H9 (cell line): ENCODE data around the gene NGB. TPM values are rescaled to one million over a fixed set of nuclear protein-coding genes. Genes with fewer than 3 reads are reported as not detected.

Source experiments
- DNase-seq: peaks from one replicate; pipeline ENCODE4 v3.0.0-alpha.2; 2017
- H2AFZ ChIP-seq: one replicate; pipeline ENCODE4 v1.6.1; 2013; ENCODE audit warnings: mild to moderate bottlenecking, low read length, control low read depth, moderate library complexity
- H2AK5ac ChIP-seq: 2 replicates; pipeline ENCODE4 v1.6.1; 2013; ENCODE audit warnings: low read length, control low read depth, mixed read lengths; ENCODE audit not compliant: insufficient read length
- H2BK120ac ChIP-seq: one replicate; pipeline ENCODE4 v1.6.1; 2013; ENCODE audit warnings: low read depth, mild to moderate bottlenecking, low read length, control low read depth, inconsistent platforms; ENCODE audit not compliant: poor library complexity, severe bottlenecking
- H2BK12ac ChIP-seq: 2 replicates; pipeline ENCODE4 v1.6.1; 2013; ENCODE audit warnings: low read length, control low read depth, mixed read lengths, low read depth; ENCODE audit not compliant: insufficient read length
- H2BK15ac ChIP-seq: 2 replicates; pipeline ENCODE4 v1.6.1; 2013; ENCODE audit warnings: low read depth, low read length, control low read depth
- H2BK20ac ChIP-seq: one replicate; pipeline ENCODE4 v1.6.1; 2013; ENCODE audit warnings: low read depth, mild to moderate bottlenecking, low read length, control low read depth, inconsistent platforms; ENCODE audit not compliant: poor library complexity, severe bottlenecking
- H2BK5ac ChIP-seq: 2 replicates; pipeline ENCODE4 v1.6.1; 2013; ENCODE audit warnings: low read length, control low read depth, mixed read lengths; ENCODE audit not compliant: insufficient read length
- H3K14ac ChIP-seq: 2 replicates; pipeline ENCODE4 v1.6.1; 2013; ENCODE audit warnings: low read length, control low read depth; ENCODE audit not compliant: insufficient read depth
- H3K18ac ChIP-seq: 2 replicates; pipeline ENCODE4 v1.6.1; 2013; ENCODE audit warnings: low read depth, mild to moderate bottlenecking, mixed read lengths, low read length, control low read depth; ENCODE audit not compliant: insufficient read length
- H3K23ac ChIP-seq: 2 replicates; pipeline ENCODE4 v1.6.1; 2013; ENCODE audit warnings: low read length, control low read depth, mixed read lengths, low read depth; ENCODE audit not compliant: insufficient read length
- H3K23me2 ChIP-seq: 2 replicates; pipeline ENCODE4 v1.6.1; 2013; ENCODE audit warnings: low read depth, mild to moderate bottlenecking, mixed read lengths, low read length, control low read depth; ENCODE audit not compliant: insufficient read length, poor library complexity, severe bottlenecking
- H3K27ac ChIP-seq: 2 replicates; pipeline ENCODE4 v1.5.1; 2013; ENCODE audit warnings: low read length, control low read depth, mixed read lengths, low read depth; ENCODE audit not compliant: insufficient read length
- H3K27me3 ChIP-seq: 2 replicates; pipeline ENCODE4 v1.6.1; 2013; ENCODE audit warnings: low read length, control low read depth, inconsistent platforms; ENCODE audit not compliant: insufficient read depth
- H3K4ac ChIP-seq: 2 replicates; pipeline ENCODE4 v1.6.1; 2013; ENCODE audit warnings: low read depth, mild to moderate bottlenecking, control low read depth, inconsistent platforms, low read length, moderate library complexity
- H3K4me1 ChIP-seq: 2 replicates; pipeline ENCODE4 v1.6.1; 2013; ENCODE audit warnings: low read length, control low read depth, inconsistent platforms; ENCODE audit not compliant: insufficient read depth
- H3K4me2 ChIP-seq: 2 replicates; pipeline ENCODE4 v1.6.1; 2013; ENCODE audit warnings: low read length, control low read depth, mixed read lengths; ENCODE audit not compliant: insufficient read length, insufficient read depth
- H3K56ac ChIP-seq: 2 replicates; pipeline ENCODE4 v1.6.1; 2013; ENCODE audit warnings: low read depth, mild to moderate bottlenecking, mixed read lengths, low read length, control low read depth; ENCODE audit not compliant: insufficient read length
- H3K79me1 ChIP-seq: 2 replicates; pipeline ENCODE4 v1.6.1; 2013; ENCODE audit warnings: low read depth, mild to moderate bottlenecking, moderate library complexity, low read length, control low read depth, inconsistent platforms; ENCODE audit not compliant: insufficient read depth, poor library complexity, severe bottlenecking
- H3K79me2 ChIP-seq: 2 replicates; pipeline ENCODE4 v1.6.1; 2013; ENCODE audit warnings: low read length, control low read depth, inconsistent platforms; ENCODE audit not compliant: insufficient read depth
- H3K9ac ChIP-seq: 2 replicates; pipeline ENCODE4 v1.6.1; 2013; ENCODE audit warnings: low read length, control low read depth, mixed read lengths; ENCODE audit not compliant: insufficient read length; ENCODE audit errors: extremely low read depth
- H3K9me3 ChIP-seq: one replicate; pipeline ENCODE4 v1.6.1; 2013; ENCODE audit warnings: low read depth, low read length, inconsistent platforms; ENCODE audit not compliant: control insufficient read depth
- H3T11ph ChIP-seq: one replicate; pipeline ENCODE4 v1.6.1; 2013; ENCODE audit warnings: mild to moderate bottlenecking, low read length, control low read depth, inconsistent platforms
- H4K20me1 ChIP-seq: one replicate; pipeline ENCODE4 v1.6.1; 2013; ENCODE audit not compliant: control insufficient read depth, insufficient read length, insufficient read depth
- H4K5ac ChIP-seq: 2 replicates; pipeline ENCODE4 v1.6.1; 2013; ENCODE audit warnings: low read depth, mild to moderate bottlenecking, mixed read lengths, low read length, control low read depth; ENCODE audit not compliant: insufficient read length
- H4K8ac ChIP-seq: replicated peaks from 2 replicates; pipeline ENCODE4 v1.6.1; 2013; ENCODE audit warnings: low read length, control low read depth, mixed read lengths, low read depth; ENCODE audit not compliant: insufficient read length
- H4K91ac ChIP-seq: 2 replicates; pipeline ENCODE4 v1.6.1; 2013; ENCODE audit warnings: low read depth, mild to moderate bottlenecking, moderate library complexity, mixed read lengths, low read length, control low read depth; ENCODE audit not compliant: insufficient read length
- H3K27ac Mint-ChIP-seq, 3 experiments: 2 replicates in 2 of 3; 3 replicates in 1 of 3; pipeline ENCODE4 v1.8.0; 2020 to 2021; ENCODE audit warnings: mixed read lengths in 3 of 3, mild to moderate bottlenecking in 1 of 3, moderate library complexity in 1 of 3
- H3K27me3 Mint-ChIP-seq: 2 replicates; pipeline ENCODE4 v1.8.0; 2021; ENCODE audit warnings: low read depth, mild to moderate bottlenecking, moderate library complexity, mixed read lengths
- H3K36me3 Mint-ChIP-seq, 3 experiments: 2 replicates in 2 of 3; 3 replicates in 1 of 3; pipeline ENCODE4 v1.8.0; 2020 to 2021; ENCODE audit warnings: low read depth in 3 of 3, mixed read lengths in 3 of 3; ENCODE audit not compliant: insufficient read depth in 1 of 3
- H3K4me1 Mint-ChIP-seq, 2 experiments: 2 replicates each; pipeline ENCODE4 v1.8.0; 2020; ENCODE audit warnings: mixed read lengths in 2 of 2
- H3K4me3 Mint-ChIP-seq, 2 experiments: 2 replicates in 1 of 2; 3 replicates in 1 of 2; pipeline ENCODE4 v1.8.0; 2020 to 2021; ENCODE audit warnings: mild to moderate bottlenecking in 2 of 2, mixed read lengths in 2 of 2, moderate library complexity in 1 of 2
- H3K9me3 Mint-ChIP-seq, 2 experiments: 2 replicates in 1 of 2; 3 replicates in 1 of 2; pipeline ENCODE4 v1.8.0; 2020; ENCODE audit warnings: mild to moderate bottlenecking in 2 of 2, mixed read lengths in 2 of 2, moderate library complexity in 1 of 2
- CTCF ChIP-seq: fragments of 200-600 bp; sonication (generic); conservative IDR thresholded peaks from 3 replicates; pipeline ENCODE4 v1.8.0; 2021; ENCODE audit warnings: antibody characterized with exemption, mild to moderate bottlenecking
- WGBS: extraction: QIAGEN DNeasy Blood & Tissue Kit; methylation state at CpG from one replicate; pipeline ENCODE4 v1.1.7; 2013; ENCODE audit warnings: missing lambda C conversion rate, low lambda C conversion rate, mixed read lengths; ENCODE audit not compliant: insufficient read length; ENCODE audit errors: extremely low coverage; 5-methylcytosine and 5-hydroxymethylcytosine counted together
- total RNA-seq: library from RNA; stranded (reverse); gene quantifications from 2 replicates; pipeline ENCODE4 v1.2.1, GENCODE V29; 2021

The NGB gene
- total RNA-seq, 1 experiment from 2014 or later: 0.26 TPM

GRCh38 chr14:77284066-77284465 is 13.1 kb upstream of the NGB start:
- Mint-ChIP-seq H3K36me3 (peaks cover 8 to 43% (median 29%) of the 10 kb centered on the region in 3 experiments; a peak in 6 of 7 replicates), H3K27me3 (no peaks in the 10 kb centered on the region), H3K9me3 (no peaks in the 10 kb centered on the region; a peak in 1 of 5 replicates), H3K27ac (no peak overlapping the region; a peak in 1 of 7 replicates), H3K4me1 (no peaks in the 10 kb centered on the region), H3K4me3 (no peak overlapping the region)
- no CpG with 5 or more reads among the region's 4 CpGs for WGBS
- Histone ChIP-seq H3K27me3 (no peaks in the 10 kb centered on the region), H3K9ac (no peak overlapping the region), H2AK5ac (no peak overlapping the region), H4K91ac (no peak overlapping the region), H3T11ph (no peak overlapping the region), H4K20me1 (no peaks in the 10 kb centered on the region), H3K79me1 (no peaks in the 10 kb centered on the region), H3K4ac (no peak overlapping the region), H2BK5ac (no peak overlapping the region), H3K14ac (no peak overlapping the region), H2BK120ac (no peak overlapping the region), H3K4me1 (no peaks in the 10 kb centered on the region), H4K8ac (no peak overlapping the region), H3K23me2 (no peaks in the 10 kb centered on the region), H2BK12ac (no peak overlapping the region), H3K9me3 (no peaks in the 10 kb centered on the region), H2AFZ (no peak overlapping the region), H3K4me2 (no peak overlapping the region), H2BK15ac (no peak overlapping the region), H3K56ac (no peak overlapping the region), H4K5ac (no peak overlapping the region), H3K79me2 (no peaks in the 10 kb centered on the region), H3K23ac (no peak overlapping the region), H2BK20ac (no peak overlapping the region), H3K18ac (no peak overlapping the region), H3K27ac (no peak overlapping the region)
- no peak for TF ChIP-seq CTCF
- DNase-seq: no peak
